GM10266 (cell line): ENCODE measurements around the gene MMP20.

ENCODE experiments used
- DNase-seq: peaks from one replicate; pipeline ENCODE4 v3.0.0; 2012; ENCODE audit errors: extremely low spot score
- TF ChIP-seq, protein P1 (sequence below): IDR thresholded peaks from 2 replicates; pipeline ENCODE4 v1.5.1; 2012; ENCODE audit warnings: mild to moderate bottlenecking, low read depth; ENCODE audit not compliant: control insufficient read depth, insufficient read depth; ENCODE audit errors: missing control alignments

Gene MMP20

DNA sequence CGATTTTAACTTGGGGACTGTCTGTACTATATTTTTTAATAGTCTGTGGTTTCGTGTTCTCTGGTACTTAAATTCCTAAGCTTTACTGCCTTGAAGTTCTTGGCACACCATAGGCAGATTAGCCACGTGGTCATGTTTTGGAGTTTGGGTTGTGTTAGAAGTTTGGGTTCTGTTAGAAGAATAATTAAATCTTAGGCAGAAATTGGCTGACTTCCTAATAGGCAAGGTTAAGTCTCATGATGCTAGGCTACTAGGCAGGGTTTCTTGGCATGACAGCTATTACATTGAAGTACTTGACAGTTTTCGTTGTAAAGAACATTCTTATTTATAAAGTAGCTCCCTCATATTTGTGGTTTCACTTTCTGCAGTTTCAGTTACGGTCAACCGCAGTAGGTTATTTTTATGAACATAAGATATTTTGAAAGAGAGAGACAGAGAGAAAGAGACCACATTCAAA, 64.5 kb downstream of the MMP20 start:
- TF ChIP-seq, protein P1, sequence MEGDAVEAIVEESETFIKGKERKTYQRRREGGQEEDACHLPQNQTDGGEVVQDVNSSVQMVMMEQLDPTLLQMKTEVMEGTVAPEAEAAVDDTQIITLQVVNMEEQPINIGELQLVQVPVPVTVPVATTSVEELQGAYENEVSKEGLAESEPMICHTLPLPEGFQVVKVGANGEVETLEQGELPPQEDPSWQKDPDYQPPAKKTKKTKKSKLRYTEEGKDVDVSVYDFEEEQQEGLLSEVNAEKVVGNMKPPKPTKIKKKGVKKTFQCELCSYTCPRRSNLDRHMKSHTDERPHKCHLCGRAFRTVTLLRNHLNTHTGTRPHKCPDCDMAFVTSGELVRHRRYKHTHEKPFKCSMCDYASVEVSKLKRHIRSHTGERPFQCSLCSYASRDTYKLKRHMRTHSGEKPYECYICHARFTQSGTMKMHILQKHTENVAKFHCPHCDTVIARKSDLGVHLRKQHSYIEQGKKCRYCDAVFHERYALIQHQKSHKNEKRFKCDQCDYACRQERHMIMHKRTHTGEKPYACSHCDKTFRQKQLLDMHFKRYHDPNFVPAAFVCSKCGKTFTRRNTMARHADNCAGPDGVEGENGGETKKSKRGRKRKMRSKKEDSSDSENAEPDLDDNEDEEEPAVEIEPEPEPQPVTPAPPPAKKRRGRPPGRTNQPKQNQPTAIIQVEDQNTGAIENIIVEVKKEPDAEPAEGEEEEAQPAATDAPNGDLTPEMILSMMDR = no peak
- DNase-seq = peak; percentile 42

DNA sequence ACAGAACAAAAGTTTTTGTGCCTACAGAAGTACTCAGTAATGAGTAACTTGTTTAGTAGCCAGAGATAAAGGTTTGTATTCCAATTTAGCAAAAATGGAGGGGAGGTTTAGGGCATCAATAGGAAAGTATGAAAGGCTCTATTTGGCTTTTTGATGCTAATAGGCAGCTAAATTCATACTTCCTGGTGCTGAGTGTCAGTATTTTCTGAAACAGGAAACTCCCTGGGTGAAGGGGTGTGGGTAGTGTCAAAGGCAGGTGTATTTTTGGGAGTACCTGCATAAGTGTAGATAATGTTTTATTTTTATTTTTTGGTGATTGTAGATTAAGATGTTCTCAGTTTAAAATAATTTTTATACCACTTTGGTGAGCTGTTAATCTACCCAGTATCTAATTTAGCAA, 65.3 kb downstream of the MMP20 start:
- TF ChIP-seq, protein P1 = no peak
- no peak for DNase-seq

DNA sequence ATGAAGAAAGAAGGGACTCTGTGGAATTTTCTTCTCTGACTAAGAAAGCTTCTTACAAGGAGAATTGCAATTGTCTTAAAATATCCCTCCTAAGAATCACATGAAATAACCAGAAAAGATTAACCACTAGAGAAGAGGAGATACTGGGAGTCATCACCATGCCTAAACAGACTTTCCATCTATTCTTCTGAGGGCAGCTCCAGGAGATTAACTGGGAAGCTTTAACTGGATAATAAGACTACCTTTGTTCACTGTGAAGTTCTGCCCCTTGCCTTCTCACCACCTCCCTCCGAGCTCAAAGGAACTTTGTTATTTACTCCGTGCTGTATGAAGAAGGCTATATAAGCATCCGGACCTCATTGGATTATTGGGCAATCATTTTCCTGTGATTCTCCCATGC, 70.0 kb downstream of the MMP20 start:
- no peak for DNase-seq
- TF ChIP-seq, protein P1 = no peak

DNA sequence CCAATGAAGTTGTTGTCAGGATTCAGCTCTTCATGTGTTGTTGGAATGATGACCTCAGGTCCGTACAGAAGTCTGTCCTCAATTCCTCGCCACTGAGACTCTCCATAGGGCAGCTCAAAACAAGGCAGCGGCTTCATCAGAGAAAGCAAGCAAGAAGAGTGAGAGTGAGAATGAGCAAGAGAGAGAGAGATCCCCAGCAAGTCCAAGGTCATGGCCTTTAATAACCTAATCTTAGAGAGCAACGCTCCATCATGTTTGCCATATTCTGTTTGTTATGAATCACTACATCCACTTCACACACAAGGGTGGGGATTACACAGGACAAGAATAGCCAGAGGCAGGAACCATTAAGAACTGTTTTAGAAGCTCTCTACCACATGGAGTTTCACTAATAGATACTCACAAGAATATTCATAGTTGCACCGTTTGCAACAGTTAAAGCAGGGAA, 71.3 kb downstream of the MMP20 start:
- peak; percentile 31 for DNase-seq
- TF ChIP-seq, protein P1 = no peak

DNA sequence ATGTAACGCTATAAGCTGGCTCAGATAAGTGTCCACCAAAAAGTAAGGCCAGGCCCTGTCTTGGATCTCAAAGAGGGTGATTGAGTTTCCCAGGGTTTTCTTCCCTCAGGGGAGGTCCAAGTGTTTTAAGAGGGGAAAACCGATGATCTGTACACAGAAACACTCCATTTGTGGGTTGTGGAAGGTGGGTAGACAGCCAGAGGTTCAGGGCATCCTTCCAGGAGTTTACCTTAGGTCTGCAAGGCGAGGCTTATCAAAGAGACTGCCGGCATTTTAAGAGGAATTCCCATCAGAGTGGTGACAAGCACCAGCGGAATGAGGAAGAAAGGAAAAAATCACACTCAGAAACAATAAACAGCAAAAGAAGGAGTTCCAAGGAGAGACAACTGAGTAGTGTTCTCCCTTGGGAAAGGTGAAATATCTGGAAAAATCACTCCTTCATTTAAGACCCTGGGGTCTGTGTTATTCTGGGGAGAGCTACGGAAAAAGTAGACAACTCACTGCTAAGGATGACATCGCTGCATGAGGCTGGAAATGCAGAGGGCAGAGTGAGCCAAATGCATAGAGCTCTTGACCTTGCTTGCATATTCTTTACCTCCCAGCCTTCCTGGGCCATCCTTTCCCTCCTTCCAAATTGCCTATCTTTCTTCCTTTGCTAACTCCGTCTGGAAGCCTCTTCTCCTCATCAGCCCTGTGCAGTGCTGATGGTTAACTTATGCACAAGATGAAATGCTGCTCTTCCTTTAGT, 72.5 kb downstream of the MMP20 start:
- no peak for DNase-seq
- TF ChIP-seq, protein P1 = no peak

DNA sequence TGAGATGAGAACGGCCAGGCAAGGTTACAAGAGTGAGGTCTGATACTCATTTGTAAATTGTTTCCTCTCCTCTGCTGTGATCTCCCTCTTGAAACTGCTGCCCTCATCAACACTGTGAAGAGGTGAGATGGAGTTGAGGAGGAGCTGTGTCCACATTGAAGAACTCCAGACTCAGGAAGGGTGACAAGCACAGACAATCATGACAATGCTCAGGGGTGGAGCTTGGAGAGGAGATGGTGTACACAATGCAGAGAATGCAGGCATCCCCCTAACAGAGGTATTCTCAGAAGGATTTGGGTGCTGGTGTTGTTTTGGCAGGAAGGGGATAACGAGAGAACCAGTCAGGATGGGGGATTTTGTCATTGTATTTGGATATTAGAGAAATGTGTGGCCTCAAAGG, 73.1 kb downstream of the MMP20 start:
- TF ChIP-seq, protein P1 = no peak
- DNase-seq = no peak

DNA sequence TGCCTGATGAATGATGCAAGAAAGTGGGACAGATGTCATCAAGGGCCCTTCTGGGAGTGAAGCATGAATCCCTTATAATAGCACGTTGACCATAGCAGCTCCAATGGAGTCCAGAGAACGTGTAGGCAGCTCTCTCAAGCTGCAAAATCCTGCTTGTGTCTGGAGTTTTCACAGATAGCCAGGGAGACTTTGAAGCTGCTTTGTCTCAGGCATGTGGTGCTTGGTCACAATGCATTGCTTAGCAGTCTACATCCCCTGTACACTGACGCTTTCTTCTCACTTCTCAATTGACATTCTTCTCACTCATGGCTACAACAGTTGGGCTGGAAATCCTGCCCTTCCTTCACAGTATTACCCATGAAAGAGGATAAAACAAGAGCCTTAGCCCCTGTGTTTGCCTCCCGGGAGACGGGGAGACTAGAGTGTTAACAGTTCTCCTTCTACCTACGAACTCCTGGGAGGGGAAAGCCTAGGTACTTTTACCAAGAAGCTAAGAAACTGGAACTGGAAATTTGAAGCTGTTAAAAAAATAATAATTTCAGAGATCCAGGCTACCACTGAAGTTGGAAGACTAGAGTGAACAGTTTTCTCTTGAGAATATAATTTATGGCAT, 73.9 kb downstream of the MMP20 start:
- TF ChIP-seq, protein P1 = no peak
- DNase-seq = no peak
